ENCODE data around the gene CFAP74.

The CFAP74 gene

DNA sequence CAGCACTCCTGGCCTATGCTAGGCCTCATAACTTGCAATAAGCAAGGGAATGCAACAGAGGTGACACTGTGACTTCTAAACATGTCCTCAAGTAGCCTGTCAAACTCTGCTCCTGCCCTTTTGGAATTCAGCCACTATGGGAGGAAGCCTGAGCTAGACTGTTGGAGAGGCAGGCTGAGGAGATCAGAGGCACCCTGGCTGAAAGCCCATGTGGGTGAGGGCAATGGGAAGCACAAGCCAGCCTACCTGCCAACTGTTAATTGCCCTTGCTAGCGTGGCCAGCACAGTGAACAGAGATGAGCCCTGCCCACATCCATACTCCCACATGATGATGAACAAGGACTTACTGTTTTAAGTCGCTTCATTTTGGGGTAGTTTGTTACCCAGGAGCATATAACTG is 130.4 kb downstream of the CFAP74 start:
- ChIA-PET POLR2A (no interaction called here), CTCF (interaction anchor here (1.4 kb wide), 1 partner anchor 15 kb away, joined by 3 read pairs; no protein-coding TSS in a partner anchor)
- DNase-seq (ENCODE audit: extremely low spot score): no peak
- TF ChIP-seq, protein P1, sequence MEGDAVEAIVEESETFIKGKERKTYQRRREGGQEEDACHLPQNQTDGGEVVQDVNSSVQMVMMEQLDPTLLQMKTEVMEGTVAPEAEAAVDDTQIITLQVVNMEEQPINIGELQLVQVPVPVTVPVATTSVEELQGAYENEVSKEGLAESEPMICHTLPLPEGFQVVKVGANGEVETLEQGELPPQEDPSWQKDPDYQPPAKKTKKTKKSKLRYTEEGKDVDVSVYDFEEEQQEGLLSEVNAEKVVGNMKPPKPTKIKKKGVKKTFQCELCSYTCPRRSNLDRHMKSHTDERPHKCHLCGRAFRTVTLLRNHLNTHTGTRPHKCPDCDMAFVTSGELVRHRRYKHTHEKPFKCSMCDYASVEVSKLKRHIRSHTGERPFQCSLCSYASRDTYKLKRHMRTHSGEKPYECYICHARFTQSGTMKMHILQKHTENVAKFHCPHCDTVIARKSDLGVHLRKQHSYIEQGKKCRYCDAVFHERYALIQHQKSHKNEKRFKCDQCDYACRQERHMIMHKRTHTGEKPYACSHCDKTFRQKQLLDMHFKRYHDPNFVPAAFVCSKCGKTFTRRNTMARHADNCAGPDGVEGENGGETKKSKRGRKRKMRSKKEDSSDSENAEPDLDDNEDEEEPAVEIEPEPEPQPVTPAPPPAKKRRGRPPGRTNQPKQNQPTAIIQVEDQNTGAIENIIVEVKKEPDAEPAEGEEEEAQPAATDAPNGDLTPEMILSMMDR (IDR thresholded peaks at IDR 0.05; ENCODE audit: control extremely low read depth, extremely low read depth, low read depth, missing control alignments): no peak

DNA sequence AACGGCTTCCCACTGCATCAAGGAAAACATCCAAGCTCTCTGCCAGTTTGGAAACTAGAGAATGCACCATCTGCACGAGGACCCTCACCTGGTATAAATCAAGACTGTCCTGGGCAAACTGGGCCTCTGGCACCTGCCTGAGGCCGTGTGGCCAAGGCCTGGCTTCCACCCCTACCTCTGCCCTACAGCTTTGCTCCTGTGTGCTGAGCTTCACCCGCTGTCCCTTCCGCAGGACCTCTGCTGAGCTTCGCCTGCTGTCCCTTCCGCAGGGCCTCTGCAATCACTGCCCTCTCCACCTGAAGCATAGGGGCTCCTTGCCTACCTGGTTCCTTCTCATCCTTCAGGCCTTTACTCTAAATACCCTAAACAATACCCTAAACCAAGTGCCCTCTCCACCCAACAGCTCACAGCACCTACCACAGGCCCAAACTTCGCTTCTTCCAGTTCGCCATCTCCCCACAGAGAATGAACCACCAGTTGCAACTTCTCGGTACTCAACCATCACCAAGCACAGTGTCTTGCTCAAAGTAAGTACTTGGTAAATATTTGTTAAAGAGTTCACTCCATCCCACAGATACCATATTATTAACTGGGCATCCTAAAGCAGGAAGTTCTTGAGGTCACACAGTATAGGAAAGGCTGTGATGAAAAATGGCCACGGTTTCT is 131.1 kb downstream of the CFAP74 start:
- CTCF ChIA-PET: interaction anchor here (1.4 to 2.2 kb wide), 4 partner anchors 13 to 33 kb away, joined by 3 to 5 read pairs (median 4); no protein-coding TSS in a partner anchor
- DNase-seq (ENCODE audit: extremely low spot score): no peak
- POLR2A ChIA-PET: no interaction called here
- TF ChIP-seq, protein P1 (IDR thresholded peaks at IDR 0.05; ENCODE audit: control extremely low read depth, extremely low read depth, low read depth, missing control alignments): no peak
